GM23338 (cell line): ENCODE measurements around the gene DTNB. TPM values are rescaled to one million over a fixed set of nuclear protein-coding genes. Genes with fewer than 3 reads are reported as not detected.
"Not testable (repeated sequence)": the region's sequence is repeated elsewhere in the genome, so short reads cannot be mapped to it uniquely, and the experiment has no call there.

Source experiments
- ATAC-seq: fragments of 200-7000 bp; cut with Tn5 transposase; 3 replicates; pipeline ENCODE4 v1.9.1; 2020
- DNase-seq: peaks from one replicate; pipeline ENCODE4 v3.0.0-alpha.2; 2015; ENCODE audit warnings: low spot score
- H2AFZ ChIP-seq: fragments of 200-600 bp; sonication (generic); 2 replicates; pipeline ENCODE4 v1.8.0; 2016; ENCODE audit warnings: antibody characterized with exemption, mild to moderate bottlenecking, moderate library complexity
- H3F3A ChIP-seq: fragments of 200-600 bp; sonication (generic); replicated peaks from 2 replicates; pipeline ENCODE4 v1.8.0; 2017; ENCODE audit warnings: antibody characterized with exemption, mixed run types, low read depth
- H3K27ac ChIP-seq: fragments of 200-600 bp; sonication (generic); 2 replicates; pipeline ENCODE4 v1.6.1; 2016; ENCODE audit warnings: low read depth
- H3K27me3 ChIP-seq: fragments of 200-600 bp; sonication (generic); 2 replicates; pipeline ENCODE4 v1.8.0; 2016; ENCODE audit warnings: mild to moderate bottlenecking, mixed run types, moderate library complexity; ENCODE audit not compliant: insufficient read depth
- H3K36me3 ChIP-seq: fragments of 200-600 bp; sonication (generic); 2 replicates; pipeline ENCODE4 v1.8.0; 2016; ENCODE audit warnings: mild to moderate bottlenecking; ENCODE audit not compliant: insufficient read depth
- H3K4me1 ChIP-seq: fragments of 200-600 bp; sonication (generic); 2 replicates; pipeline ENCODE4 v1.8.0; 2016; ENCODE audit warnings: mild to moderate bottlenecking, moderate library complexity; ENCODE audit not compliant: insufficient read depth
- H3K4me2 ChIP-seq: fragments of 200-600 bp; sonication (generic); 2 replicates; pipeline ENCODE4 v1.7.1; 2017; ENCODE audit warnings: mixed run types
- H3K4me3 ChIP-seq: fragments of 200-600 bp; sonication (generic); 2 replicates; pipeline ENCODE4 v1.6.1; 2016; ENCODE audit warnings: mixed run types
- H3K79me2 ChIP-seq: fragments of 200-600 bp; sonication (generic); replicated peaks from 2 replicates; pipeline ENCODE4 v1.8.0; 2017; ENCODE audit warnings: mild to moderate bottlenecking; ENCODE audit not compliant: insufficient read depth
- H3K9me2 ChIP-seq: fragments of 200-600 bp; sonication (generic); 2 replicates; pipeline ENCODE4 v1.8.0; 2017; ENCODE audit not compliant: insufficient read depth
- H4K20me1 ChIP-seq: fragments of 200-600 bp; sonication (generic); replicated peaks from 2 replicates; pipeline ENCODE4 v1.8.0; 2017; ENCODE audit warnings: mild to moderate bottlenecking; ENCODE audit not compliant: insufficient read depth
- H3K27ac Mint-ChIP-seq: 2 replicates; pipeline ENCODE4 v1.8.0; 2020; ENCODE audit warnings: inconsistent platforms, mild to moderate bottlenecking, moderate library complexity, mixed read lengths
- H3K27me3 Mint-ChIP-seq: 3 replicates; pipeline ENCODE4 v1.8.0; 2022; ENCODE audit warnings: low read depth, mild to moderate bottlenecking, moderate library complexity, mixed read lengths, inconsistent platforms; ENCODE audit not compliant: insufficient read depth, poor library complexity
- H3K36me3 Mint-ChIP-seq: 3 replicates; pipeline ENCODE4 v1.8.0; 2021; ENCODE audit warnings: low read depth, mild to moderate bottlenecking, inconsistent platforms, moderate library complexity, mixed read lengths
- H3K4me1 Mint-ChIP-seq: 3 replicates; pipeline ENCODE4 v1.8.0; 2020; ENCODE audit warnings: mild to moderate bottlenecking, inconsistent platforms, mixed read lengths
- H3K4me3 Mint-ChIP-seq: 3 replicates; pipeline ENCODE4 v1.8.0; 2021; ENCODE audit warnings: moderate library complexity, mild to moderate bottlenecking, inconsistent platforms, mixed read lengths
- H3K9me3 Mint-ChIP-seq: 3 replicates; pipeline ENCODE4 v1.8.0; 2020; ENCODE audit warnings: moderate library complexity, mild to moderate bottlenecking, inconsistent platforms, mixed read lengths
- CREB1 ChIP-seq: fragments of 250-450 bp; sonication (Bioruptor Pico); IDR thresholded peaks from 2 replicates; pipeline ENCODE4 v1.5.0; 2020; ENCODE audit warnings: low read depth, mild to moderate bottlenecking, moderate library complexity
- EZH2 ChIP-seq: fragments of 200-600 bp; sonication (generic); IDR thresholded peaks from one replicate; pipeline ENCODE4 v1.8.0; 2017; ENCODE audit warnings: antibody characterized with exemption, mild to moderate bottlenecking, low read depth; ENCODE audit not compliant: unreplicated experiment
- EZH2phosphoT487 ChIP-seq: fragments of 200-600 bp; sonication (generic); IDR thresholded peaks from one replicate; pipeline ENCODE4 v1.8.1; 2018; ENCODE audit warnings: antibody characterized with exemption; ENCODE audit not compliant: unreplicated experiment
- JUNB ChIP-seq: IDR thresholded peaks from one replicate; pipeline ENCODE4 v1.6.1; 2016; ENCODE audit warnings: antibody characterized with exemption; ENCODE audit not compliant: unreplicated experiment
- POLR2AphosphoS5 ChIP-seq: IDR thresholded peaks from 2 replicates; pipeline ENCODE4 v1.6.1; 2016; ENCODE audit warnings: antibody characterized with exemption, low read depth
- STAT1 ChIP-seq: IDR thresholded peaks from one replicate; pipeline ENCODE4 v1.6.1; 2016; ENCODE audit warnings: antibody characterized with exemption; ENCODE audit not compliant: unreplicated experiment
- ZNF114 ChIP-seq: fragments of 250-450 bp; sonication (Bioruptor Pico); IDR thresholded peaks from 2 replicates; pipeline ENCODE4 v1.5.0; 2020; ENCODE audit warnings: mild to moderate bottlenecking, moderate library complexity
- polyA plus RNA-seq: library from polyadenylated mRNA; unstranded; fragments of >200 nt; fragmentation: Nextera tagmentation; extraction: Ambion mirVana; gene quantifications from 2 replicates; pipeline ENCODE4 v1.2.1, GENCODE V29; 2016
- total RNA-seq: library from RNA; depleted of rRNA; stranded (reverse); fragments of >200 nt; shearing (Covaris generic); gene quantifications from 2 replicates; pipeline ENCODE4 v1.2.3, GENCODE V29; 2014
- TF ChIP-seq, protein P1 (sequence below): IDR thresholded peaks from one replicate; pipeline ENCODE4 v1.6.1; 2018; ENCODE audit warnings: antibody characterized with exemption; ENCODE audit not compliant: unreplicated experiment
- TF ChIP-seq, protein P2 (sequence below): IDR thresholded peaks from 2 replicates; pipeline ENCODE4 v1.6.1; 2016; ENCODE audit warnings: antibody characterized with exemption
- TF ChIP-seq, protein P3 (sequence below): fragments of 250-450 bp; sonication (Bioruptor Pico); IDR thresholded peaks from 2 replicates; pipeline ENCODE4 v1.5.0; 2020; ENCODE audit warnings: mild to moderate bottlenecking, moderate library complexity

Gene DTNB
- total and polyA plus RNA-seq, 2 experiments from 2014 or later = 22.1 to 29.4 TPM

DNA sequence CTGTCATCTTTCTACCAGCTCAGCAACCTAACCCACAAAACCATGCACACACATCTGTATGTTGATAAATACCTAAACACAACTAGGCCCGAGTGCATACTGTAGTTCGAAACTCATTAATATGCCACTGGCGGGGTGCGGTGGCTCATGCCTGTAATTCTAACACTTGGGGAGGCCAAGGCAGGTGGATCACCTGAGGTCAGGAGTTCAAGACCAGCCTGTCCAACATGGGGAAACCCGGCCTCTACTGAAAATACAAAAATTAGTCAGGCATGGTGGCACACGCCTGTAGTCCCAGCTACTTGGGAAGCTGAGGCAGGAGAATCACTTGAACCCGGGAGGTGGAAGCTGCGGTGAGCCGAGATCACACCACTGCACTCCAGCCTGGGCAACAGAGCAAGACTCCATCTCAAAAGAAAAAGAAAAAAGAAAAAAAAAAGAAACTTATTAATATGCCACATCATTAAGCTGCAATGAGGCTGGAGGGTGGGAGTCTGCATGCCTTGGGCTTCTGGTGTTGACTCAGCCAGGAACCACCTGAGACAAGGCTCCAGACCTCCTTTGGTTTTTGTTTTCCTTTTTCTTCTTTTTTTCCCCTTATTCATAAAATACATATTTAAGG, 71.6 kb downstream of the DTNB start:
- not testable (repeated sequence) for H3F3A ChIP-seq, H3K36me3 ChIP-seq, ATAC-seq, H3K27me3 ChIP-seq, H4K20me1 ChIP-seq, DNase-seq, H3K4me3 ChIP-seq, H2AFZ ChIP-seq, H3K27ac Mint-ChIP-seq, H3K27ac ChIP-seq, H3K27me3 Mint-ChIP-seq, H3K9me3 Mint-ChIP-seq, H3K4me2 ChIP-seq, H3K79me2 ChIP-seq, H3K4me3 Mint-ChIP-seq, H3K4me1 Mint-ChIP-seq, H3K36me3 Mint-ChIP-seq, H3K4me1 ChIP-seq, H3K9me2 ChIP-seq

DNA sequence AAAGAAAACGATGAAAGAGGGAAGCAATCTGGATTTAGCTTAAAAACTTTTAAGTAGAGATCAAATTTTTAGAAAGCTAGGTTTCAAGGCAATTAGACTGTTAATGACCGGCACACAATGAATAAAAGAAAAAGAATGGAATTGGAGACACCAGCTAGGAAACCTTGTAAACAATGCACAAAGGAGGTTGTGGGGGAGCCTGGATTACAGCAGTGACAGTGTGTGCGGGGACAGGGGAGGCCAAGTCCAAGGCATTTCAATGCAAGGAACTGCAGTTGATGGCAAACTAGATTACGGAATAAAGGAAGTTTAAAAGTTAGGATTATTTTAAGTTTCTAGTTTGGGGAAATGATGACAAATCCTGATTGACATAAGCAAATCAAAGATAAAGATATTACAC, 74.5 kb downstream of the DTNB start:
- H3K27ac ChIP-seq = no peak overlapping the region
- no peak overlapping the region for H3K4me2 ChIP-seq
- DNase-seq (no peak), ATAC-seq (no peak)
- H3K4me3 ChIP-seq = no peak overlapping the region
- peaks cover 1% of the 10 kb centered on the region; the same call in 2 of the 3 replicates for H3K4me1 Mint-ChIP-seq
- H3F3A ChIP-seq = no peaks in the 10 kb centered on the region
- H3K27me3 Mint-ChIP-seq = peaks cover 2% of the 10 kb centered on the region
- H2AFZ ChIP-seq = no peak overlapping the region
- H3K4me3 Mint-ChIP-seq = no peak overlapping the region
- H3K36me3 ChIP-seq = no peaks in the 10 kb centered on the region
- H3K9me3 Mint-ChIP-seq = no peaks in the 10 kb centered on the region
- H3K27me3 ChIP-seq = no peaks in the 10 kb centered on the region
- H3K9me2 ChIP-seq = no peaks in the 10 kb centered on the region
- peaks cover 3% of the 10 kb centered on the region; the same call in 1 of the 2 replicates for H3K4me1 ChIP-seq
- H3K36me3 Mint-ChIP-seq = no peaks in the 10 kb centered on the region; the same call in 2 of the 3 replicates
- no peaks in the 10 kb centered on the region for H3K79me2 ChIP-seq
- H3K27ac Mint-ChIP-seq = no peak overlapping the region
- no peaks in the 10 kb centered on the region for H4K20me1 ChIP-seq
- TF ChIP-seq STAT1 (no peak), JUNB (no peak), ZNF114 (CRISPR knock-in tag) (no peak), EZH2 (no peak), CREB1 (no peak), EZH2phosphoT487 (no peak), POLR2AphosphoS5 (no peak)
- TF ChIP-seq, protein P1, sequence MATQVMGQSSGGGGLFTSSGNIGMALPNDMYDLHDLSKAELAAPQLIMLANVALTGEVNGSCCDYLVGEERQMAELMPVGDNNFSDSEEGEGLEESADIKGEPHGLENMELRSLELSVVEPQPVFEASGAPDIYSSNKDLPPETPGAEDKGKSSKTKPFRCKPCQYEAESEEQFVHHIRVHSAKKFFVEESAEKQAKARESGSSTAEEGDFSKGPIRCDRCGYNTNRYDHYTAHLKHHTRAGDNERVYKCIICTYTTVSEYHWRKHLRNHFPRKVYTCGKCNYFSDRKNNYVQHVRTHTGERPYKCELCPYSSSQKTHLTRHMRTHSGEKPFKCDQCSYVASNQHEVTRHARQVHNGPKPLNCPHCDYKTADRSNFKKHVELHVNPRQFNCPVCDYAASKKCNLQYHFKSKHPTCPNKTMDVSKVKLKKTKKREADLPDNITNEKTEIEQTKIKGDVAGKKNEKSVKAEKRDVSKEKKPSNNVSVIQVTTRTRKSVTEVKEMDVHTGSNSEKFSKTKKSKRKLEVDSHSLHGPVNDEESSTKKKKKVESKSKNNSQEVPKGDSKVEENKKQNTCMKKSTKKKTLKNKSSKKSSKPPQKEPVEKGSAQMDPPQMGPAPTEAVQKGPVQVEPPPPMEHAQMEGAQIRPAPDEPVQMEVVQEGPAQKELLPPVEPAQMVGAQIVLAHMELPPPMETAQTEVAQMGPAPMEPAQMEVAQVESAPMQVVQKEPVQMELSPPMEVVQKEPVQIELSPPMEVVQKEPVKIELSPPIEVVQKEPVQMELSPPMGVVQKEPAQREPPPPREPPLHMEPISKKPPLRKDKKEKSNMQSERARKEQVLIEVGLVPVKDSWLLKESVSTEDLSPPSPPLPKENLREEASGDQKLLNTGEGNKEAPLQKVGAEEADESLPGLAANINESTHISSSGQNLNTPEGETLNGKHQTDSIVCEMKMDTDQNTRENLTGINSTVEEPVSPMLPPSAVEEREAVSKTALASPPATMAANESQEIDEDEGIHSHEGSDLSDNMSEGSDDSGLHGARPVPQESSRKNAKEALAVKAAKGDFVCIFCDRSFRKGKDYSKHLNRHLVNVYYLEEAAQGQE = no peak
- TF ChIP-seq, protein P2, sequence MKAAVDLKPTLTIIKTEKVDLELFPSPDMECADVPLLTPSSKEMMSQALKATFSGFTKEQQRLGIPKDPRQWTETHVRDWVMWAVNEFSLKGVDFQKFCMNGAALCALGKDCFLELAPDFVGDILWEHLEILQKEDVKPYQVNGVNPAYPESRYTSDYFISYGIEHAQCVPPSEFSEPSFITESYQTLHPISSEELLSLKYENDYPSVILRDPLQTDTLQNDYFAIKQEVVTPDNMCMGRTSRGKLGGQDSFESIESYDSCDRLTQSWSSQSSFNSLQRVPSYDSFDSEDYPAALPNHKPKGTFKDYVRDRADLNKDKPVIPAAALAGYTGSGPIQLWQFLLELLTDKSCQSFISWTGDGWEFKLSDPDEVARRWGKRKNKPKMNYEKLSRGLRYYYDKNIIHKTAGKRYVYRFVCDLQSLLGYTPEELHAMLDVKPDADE = no peak
- TF ChIP-seq, protein P3, sequence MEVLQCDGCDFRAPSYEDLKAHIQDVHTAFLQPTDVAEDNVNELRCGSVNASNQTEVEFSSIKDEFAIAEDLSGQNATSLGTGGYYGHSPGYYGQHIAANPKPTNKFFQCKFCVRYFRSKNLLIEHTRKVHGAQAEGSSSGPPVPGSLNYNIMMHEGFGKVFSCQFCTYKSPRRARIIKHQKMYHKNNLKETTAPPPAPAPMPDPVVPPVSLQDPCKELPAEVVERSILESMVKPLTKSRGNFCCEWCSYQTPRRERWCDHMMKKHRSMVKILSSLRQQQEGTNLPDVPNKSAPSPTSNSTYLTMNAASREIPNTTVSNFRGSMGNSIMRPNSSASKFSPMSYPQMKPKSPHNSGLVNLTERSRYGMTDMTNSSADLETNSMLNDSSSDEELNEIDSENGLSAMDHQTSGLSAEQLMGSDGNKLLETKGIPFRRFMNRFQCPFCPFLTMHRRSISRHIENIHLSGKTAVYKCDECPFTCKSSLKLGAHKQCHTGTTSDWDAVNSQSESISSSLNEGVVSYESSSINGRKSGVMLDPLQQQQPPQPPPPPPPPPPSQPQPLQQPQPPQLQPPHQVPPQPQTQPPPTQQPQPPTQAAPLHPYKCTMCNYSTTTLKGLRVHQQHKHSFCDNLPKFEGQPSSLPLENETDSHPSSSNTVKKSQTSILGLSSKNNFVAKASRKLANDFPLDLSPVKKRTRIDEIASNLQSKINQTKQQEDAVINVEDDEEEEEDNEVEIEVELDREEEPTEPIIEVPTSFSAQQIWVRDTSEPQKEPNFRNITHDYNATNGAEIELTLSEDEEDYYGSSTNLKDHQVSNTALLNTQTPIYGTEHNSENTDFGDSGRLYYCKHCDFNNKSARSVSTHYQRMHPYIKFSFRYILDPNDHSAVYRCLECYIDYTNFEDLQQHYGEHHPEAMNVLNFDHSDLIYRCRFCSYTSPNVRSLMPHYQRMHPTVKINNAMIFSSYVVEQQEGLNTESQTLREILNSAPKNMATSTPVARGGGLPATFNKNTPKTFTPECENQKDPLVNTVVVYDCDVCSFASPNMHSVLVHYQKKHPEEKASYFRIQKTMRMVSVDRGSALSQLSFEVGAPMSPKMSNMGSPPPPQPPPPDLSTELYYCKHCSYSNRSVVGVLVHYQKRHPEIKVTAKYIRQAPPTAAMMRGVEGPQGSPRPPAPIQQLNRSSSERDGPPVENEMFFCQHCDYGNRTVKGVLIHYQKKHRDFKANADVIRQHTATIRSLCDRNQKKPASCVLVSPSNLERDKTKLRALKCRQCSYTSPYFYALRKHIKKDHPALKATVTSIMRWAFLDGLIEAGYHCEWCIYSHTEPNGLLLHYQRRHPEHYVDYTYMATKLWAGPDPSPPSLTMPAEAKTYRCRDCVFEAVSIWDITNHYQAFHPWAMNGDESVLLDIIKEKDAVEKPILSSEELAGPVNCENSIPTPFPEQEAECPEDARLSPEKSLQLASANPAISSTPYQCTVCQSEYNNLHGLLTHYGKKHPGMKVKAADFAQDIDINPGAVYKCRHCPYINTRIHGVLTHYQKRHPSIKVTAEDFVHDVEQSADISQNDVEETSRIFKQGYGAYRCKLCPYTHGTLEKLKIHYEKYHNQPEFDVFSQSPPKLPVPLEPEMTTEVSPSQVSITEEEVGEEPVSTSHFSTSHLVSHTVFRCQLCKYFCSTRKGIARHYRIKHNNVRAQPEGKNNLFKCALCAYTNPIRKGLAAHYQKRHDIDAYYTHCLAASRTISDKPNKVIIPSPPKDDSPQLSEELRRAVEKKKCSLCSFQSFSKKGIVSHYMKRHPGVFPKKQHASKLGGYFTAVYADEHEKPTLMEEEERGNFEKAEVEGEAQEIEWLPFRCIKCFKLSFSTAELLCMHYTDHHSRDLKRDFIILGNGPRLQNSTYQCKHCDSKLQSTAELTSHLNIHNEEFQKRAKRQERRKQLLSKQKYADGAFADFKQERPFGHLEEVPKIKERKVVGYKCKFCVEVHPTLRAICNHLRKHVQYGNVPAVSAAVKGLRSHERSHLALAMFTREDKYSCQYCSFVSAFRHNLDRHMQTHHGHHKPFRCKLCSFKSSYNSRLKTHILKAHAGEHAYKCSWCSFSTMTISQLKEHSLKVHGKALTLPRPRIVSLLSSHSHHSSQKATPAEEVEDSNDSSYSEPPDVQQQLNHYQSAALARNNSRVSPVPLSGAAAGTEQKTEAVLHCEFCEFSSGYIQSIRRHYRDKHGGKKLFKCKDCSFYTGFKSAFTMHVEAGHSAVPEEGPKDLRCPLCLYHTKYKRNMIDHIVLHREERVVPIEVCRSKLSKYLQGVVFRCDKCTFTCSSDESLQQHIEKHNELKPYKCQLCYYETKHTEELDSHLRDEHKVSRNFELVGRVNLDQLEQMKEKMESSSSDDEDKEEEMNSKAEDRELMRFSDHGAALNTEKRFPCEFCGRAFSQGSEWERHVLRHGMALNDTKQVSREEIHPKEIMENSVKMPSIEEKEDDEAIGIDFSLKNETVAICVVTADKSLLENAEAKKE (CRISPR knock-in tag) = no peak
